ENCODE results near the gene MGST2. TPM values are rescaled to one million over a fixed set of nuclear protein-coding genes. Genes with fewer than 3 reads are reported as not detected.

MGST2 gene
- total and polyA plus RNA-seq, 2 experiments from 2014 or later: 82.4 to 97.9 TPM

- H3K9me3 ChIP-seq (ENCODE audit: low read depth): no peaks in the 10 kb centered on the region
- H4K20me1 ChIP-seq (ENCODE audit: insufficient read depth, poor library complexity, severe bottlenecking): no peaks in the 10 kb centered on the region
- WGBS (ENCODE audit: low lambda C conversion rate, missing lambda C conversion rate): 86% methylated on average over 2 of the region's 2 CpGs
- H3K9me2 ChIP-seq (replicated peaks; ENCODE audit: insufficient read depth): no peaks in the 10 kb centered on the region
- peaks cover 4% of the 10 kb centered on the region for H3K36me3 ChIP-seq (replicated peaks; ENCODE audit: insufficient read depth, low read depth)
- no peaks in the 10 kb centered on the region for H3K27me3 ChIP-seq
- TF ChIP-seq EZH2 (IDR thresholded peaks at IDR 0.05; ENCODE audit: borderline replicate concordance) (no peak), CTCF (IDR thresholded peaks at IDR 0.05; ENCODE audit: poor library complexity) (no peak), EZH2phosphoT487 (IDR thresholded peaks at IDR 0.05; ENCODE audit: low read depth, severe bottlenecking, unreplicated experiment) (no peak)
- H3K4me3 ChIP-seq: no peak overlapping the region
- H3K4me2 ChIP-seq: no peak overlapping the region
- H3K79me2 ChIP-seq: no peaks in the 10 kb centered on the region
- H3K4me1 ChIP-seq (ENCODE audit: insufficient read depth): no peaks in the 10 kb centered on the region
- H3K27ac ChIP-seq: no peak overlapping the region
- DNase-seq (ENCODE audit: low spot score): no peak
- H2AFZ ChIP-seq: no peak overlapping the region
Observed at GRCh38 chr4:139710073-139710472, 44.5 kb downstream of the MGST2 start.

GRCh38 chr4:139711461-139711860, 45.8 kb downstream of the MGST2 start:
- H4K20me1 ChIP-seq (ENCODE audit: insufficient read depth, poor library complexity, severe bottlenecking): no peaks in the 10 kb centered on the region
- no peaks in the 10 kb centered on the region for H3K79me2 ChIP-seq
- peak overlapping the region; percentile 40 for H3K27ac ChIP-seq
- no peak for TF ChIP-seq EZH2phosphoT487 (IDR thresholded peaks at IDR 0.05; ENCODE audit: low read depth, severe bottlenecking, unreplicated experiment)
- no peak for TF ChIP-seq CTCF (IDR thresholded peaks at IDR 0.05; ENCODE audit: poor library complexity)
- TF ChIP-seq EZH2 (IDR thresholded peaks at IDR 0.05; ENCODE audit: borderline replicate concordance): no peak
- no peaks in the 10 kb centered on the region for H3K27me3 ChIP-seq
- no peak overlapping the region for H3K4me2 ChIP-seq
- H3K4me1 ChIP-seq (ENCODE audit: insufficient read depth): no peaks in the 10 kb centered on the region
- no peak overlapping the region for H2AFZ ChIP-seq
- H3K9me2 ChIP-seq (replicated peaks; ENCODE audit: insufficient read depth): no peaks in the 10 kb centered on the region
- DNase-seq (ENCODE audit: low spot score): no peak
- WGBS (ENCODE audit: low lambda C conversion rate, missing lambda C conversion rate): 94% methylated on average over 4 of the region's 4 CpGs
- H3K36me3 ChIP-seq (replicated peaks; ENCODE audit: insufficient read depth, low read depth): no peaks in the 10 kb centered on the region
- H3K9me3 ChIP-seq (ENCODE audit: low read depth): no peaks in the 10 kb centered on the region
- H3K4me3 ChIP-seq: no peak overlapping the region

DNA sequence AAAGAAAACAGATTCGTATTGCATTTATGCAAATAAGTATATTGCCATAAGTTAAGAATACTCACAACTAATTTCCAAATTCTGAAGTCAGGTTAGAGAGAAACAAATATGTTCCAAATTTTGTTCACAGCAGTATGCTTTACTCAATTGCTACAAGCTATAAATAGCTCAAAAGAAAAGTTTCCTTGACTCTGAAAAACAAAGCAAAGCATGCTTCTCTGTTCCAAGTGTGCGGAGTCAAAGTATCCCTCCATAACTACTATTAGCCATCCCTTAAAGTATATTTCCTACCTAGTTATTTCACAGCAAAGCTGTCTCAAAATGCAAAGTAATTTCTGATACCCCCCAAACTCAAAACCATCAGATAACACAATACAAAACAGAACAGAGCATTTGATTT, 47.3 kb downstream of the MGST2 start:
- H3K27me3 ChIP-seq: no peaks in the 10 kb centered on the region

More for the DNA sequence above, 47.3 kb downstream of the MGST2 start:
- Histone ChIP-seq H3K9me3 (ENCODE audit: low read depth) (no peaks in the 10 kb centered on the region), H3K79me2 (no peaks in the 10 kb centered on the region), H2AFZ (no peak overlapping the region), H3K4me2 (no peak overlapping the region), H4K20me1 (ENCODE audit: insufficient read depth, poor library complexity, severe bottlenecking) (no peaks in the 10 kb centered on the region), H3K4me1 (ENCODE audit: insufficient read depth) (no peaks in the 10 kb centered on the region), H3K27ac (no peak overlapping the region), H3K9me2 (replicated peaks; ENCODE audit: insufficient read depth) (no peaks in the 10 kb centered on the region), H3K36me3 (replicated peaks; ENCODE audit: insufficient read depth, low read depth) (no peaks in the 10 kb centered on the region), H3K4me3 (no peak overlapping the region)
- TF ChIP-seq CTCF (IDR thresholded peaks at IDR 0.05; ENCODE audit: poor library complexity): no peak
- TF ChIP-seq EZH2 (IDR thresholded peaks at IDR 0.05; ENCODE audit: borderline replicate concordance): no peak
- TF ChIP-seq EZH2phosphoT487 (IDR thresholded peaks at IDR 0.05; ENCODE audit: low read depth, severe bottlenecking, unreplicated experiment): no peak
- WGBS (ENCODE audit: low lambda C conversion rate, missing lambda C conversion rate): 100% methylated on average over 2 of the region's 2 CpGs
- DNase-seq (ENCODE audit: low spot score): no peak

Measured in hepatocyte (in vitro differentiated cells).